ENCODE data around the gene PEAK1.

The PEAK1 gene

GRCh38 chr15:77346245-77347036 is 73.5 kb downstream of the PEAK1 start:
- no peak overlapping the region for H3K4me3 ChIP-seq (ENCODE audit: low read depth, low read length)
- in situ Hi-C loops (cut with HindIII; ENCODE audit: low sequenced_read_pairs) = no loop called here
- DNase-seq (ENCODE audit: low read depth, low spot score) = no peak
- TF ChIP-seq, protein P1, sequence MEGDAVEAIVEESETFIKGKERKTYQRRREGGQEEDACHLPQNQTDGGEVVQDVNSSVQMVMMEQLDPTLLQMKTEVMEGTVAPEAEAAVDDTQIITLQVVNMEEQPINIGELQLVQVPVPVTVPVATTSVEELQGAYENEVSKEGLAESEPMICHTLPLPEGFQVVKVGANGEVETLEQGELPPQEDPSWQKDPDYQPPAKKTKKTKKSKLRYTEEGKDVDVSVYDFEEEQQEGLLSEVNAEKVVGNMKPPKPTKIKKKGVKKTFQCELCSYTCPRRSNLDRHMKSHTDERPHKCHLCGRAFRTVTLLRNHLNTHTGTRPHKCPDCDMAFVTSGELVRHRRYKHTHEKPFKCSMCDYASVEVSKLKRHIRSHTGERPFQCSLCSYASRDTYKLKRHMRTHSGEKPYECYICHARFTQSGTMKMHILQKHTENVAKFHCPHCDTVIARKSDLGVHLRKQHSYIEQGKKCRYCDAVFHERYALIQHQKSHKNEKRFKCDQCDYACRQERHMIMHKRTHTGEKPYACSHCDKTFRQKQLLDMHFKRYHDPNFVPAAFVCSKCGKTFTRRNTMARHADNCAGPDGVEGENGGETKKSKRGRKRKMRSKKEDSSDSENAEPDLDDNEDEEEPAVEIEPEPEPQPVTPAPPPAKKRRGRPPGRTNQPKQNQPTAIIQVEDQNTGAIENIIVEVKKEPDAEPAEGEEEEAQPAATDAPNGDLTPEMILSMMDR (IDR thresholded peaks at IDR 0.05; ENCODE audit: low read depth, low read length) = no peak

GRCh38 chr15:77342807-77343206 is 77.1 kb downstream of the PEAK1 start:
- TF ChIP-seq, protein P1 (IDR thresholded peaks at IDR 0.05; ENCODE audit: low read depth, low read length) = no peak
- in situ Hi-C loops (cut with HindIII; ENCODE audit: low sequenced_read_pairs) = no loop called here
- no peak overlapping the region for H3K4me3 ChIP-seq (ENCODE audit: low read depth, low read length)
- no peak for DNase-seq (ENCODE audit: low read depth, low spot score)

DNA sequence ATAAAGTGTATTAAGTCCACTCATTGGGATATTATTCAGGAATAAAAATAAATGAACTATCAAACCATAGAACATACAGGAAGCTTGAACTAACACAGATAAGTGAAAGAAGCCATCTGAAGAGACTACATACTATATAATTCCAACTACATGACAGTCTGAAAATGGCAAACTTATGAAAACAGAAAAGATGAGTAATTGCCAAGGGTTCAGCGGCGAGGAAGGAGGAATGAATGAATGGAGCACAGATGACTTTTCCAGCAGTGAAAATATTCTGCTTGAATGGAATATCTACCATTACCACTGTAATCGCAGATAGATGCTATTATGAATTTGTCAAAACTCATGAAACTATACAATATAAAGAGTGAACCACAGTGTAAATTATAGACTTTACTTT is 79.7 kb downstream of the PEAK1 start:
- TF ChIP-seq, protein P1 (IDR thresholded peaks at IDR 0.05; ENCODE audit: low read depth, low read length) = no peak
- in situ Hi-C loops (cut with HindIII; ENCODE audit: low sequenced_read_pairs) = no loop called here
- no peak overlapping the region for H3K4me3 ChIP-seq (ENCODE audit: low read depth, low read length)
- no peak for DNase-seq (ENCODE audit: low read depth, low spot score)

DNA sequence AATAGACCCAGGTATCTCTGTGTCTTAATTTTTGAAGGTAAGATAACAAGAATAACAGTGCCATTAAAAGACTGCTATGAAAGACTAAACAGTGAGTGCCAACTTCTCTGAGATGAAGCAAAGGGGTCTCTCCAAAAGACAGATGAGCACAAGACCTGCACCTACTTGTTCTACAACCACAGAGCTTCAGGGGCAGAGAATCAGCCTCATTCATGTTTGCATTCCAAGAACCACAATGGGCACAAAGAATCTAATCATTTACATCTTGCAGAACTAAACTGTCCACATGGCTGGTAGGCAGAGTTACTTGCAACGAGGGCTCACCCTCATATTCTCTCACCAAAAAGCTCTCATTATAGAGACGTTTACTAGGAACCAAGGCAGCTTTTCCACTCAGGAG is 83.9 kb downstream of the PEAK1 start:
- TF ChIP-seq, protein P1 (IDR thresholded peaks at IDR 0.05; ENCODE audit: low read depth, low read length) = no peak
- H3K4me3 ChIP-seq (ENCODE audit: low read depth, low read length) = no peak overlapping the region
- no peak for DNase-seq (ENCODE audit: low read depth, low spot score)
- in situ Hi-C loops (cut with HindIII; ENCODE audit: low sequenced_read_pairs) = no loop called here

GRCh38 chr15:77335298-77335697 is 84.6 kb downstream of the PEAK1 start:
- TF ChIP-seq, protein P1 (IDR thresholded peaks at IDR 0.05; ENCODE audit: low read depth, low read length) = no peak
- no peak for DNase-seq (ENCODE audit: low read depth, low spot score)
- H3K4me3 ChIP-seq (ENCODE audit: low read depth, low read length) = no peak overlapping the region
- in situ Hi-C loops (cut with HindIII; ENCODE audit: low sequenced_read_pairs) = no loop called here

DNA sequence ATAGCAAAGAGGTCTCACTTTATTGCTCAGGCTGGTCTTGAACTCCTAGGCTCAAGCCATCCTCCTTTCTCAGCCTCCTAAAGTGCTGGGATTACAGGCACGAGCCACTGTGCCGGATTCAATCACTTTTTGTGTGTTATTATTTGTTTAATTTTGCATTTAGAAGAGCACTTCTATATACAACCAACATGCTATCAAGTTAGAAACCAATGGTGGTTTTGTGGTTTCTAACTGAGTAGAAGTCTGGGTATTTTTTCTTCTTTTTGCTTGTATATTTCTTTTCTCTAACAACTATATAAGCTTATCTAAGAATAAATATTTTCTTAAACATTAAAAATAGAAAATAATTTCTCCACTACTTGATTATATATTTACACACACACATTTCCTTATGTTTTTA is 86.7 kb downstream of the PEAK1 start:
- H3K4me3 ChIP-seq (ENCODE audit: low read depth, low read length) = no peak overlapping the region
- DNase-seq (ENCODE audit: low read depth, low spot score) = no peak
- TF ChIP-seq, protein P1 (IDR thresholded peaks at IDR 0.05; ENCODE audit: low read depth, low read length) = no peak
- in situ Hi-C loops (cut with HindIII; ENCODE audit: low sequenced_read_pairs) = no loop called here

Data from astrocyte of the spinal cord (primary cell).